NCI-H774 (cell line): Measurements from ENCODE around the gene KCNIP1.
"Not testable (repeated sequence)": the region's sequence is repeated elsewhere in the genome, so short reads cannot be mapped to it uniquely, and the experiment has no call there.

Source experiments
- DNase-seq: peaks from one replicate; lab custom pipeline; 2025; lab: John Stamatoyannopoulos, UW

The KCNIP1 gene

DNA sequence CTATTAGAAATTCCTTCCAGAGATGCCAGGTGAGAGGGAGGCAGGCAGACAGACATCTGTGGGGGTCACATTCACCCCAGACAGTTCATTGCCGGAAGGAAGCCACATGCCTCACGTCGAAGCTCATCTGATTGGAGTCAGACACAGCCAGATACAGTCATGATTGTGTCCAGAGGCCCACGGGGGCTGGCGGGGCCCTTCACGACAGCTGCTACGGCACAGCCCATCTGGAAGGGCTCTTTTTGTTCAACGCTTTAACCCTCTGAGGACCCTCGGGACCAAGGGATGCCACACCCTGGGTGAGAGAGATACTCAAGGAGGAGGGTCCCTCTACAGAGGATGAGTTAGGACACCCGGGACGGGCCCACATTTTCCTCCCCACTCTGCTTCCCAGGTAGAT is 247.8 kb downstream of the KCNIP1 start:
- no peak for DNase-seq

DNA sequence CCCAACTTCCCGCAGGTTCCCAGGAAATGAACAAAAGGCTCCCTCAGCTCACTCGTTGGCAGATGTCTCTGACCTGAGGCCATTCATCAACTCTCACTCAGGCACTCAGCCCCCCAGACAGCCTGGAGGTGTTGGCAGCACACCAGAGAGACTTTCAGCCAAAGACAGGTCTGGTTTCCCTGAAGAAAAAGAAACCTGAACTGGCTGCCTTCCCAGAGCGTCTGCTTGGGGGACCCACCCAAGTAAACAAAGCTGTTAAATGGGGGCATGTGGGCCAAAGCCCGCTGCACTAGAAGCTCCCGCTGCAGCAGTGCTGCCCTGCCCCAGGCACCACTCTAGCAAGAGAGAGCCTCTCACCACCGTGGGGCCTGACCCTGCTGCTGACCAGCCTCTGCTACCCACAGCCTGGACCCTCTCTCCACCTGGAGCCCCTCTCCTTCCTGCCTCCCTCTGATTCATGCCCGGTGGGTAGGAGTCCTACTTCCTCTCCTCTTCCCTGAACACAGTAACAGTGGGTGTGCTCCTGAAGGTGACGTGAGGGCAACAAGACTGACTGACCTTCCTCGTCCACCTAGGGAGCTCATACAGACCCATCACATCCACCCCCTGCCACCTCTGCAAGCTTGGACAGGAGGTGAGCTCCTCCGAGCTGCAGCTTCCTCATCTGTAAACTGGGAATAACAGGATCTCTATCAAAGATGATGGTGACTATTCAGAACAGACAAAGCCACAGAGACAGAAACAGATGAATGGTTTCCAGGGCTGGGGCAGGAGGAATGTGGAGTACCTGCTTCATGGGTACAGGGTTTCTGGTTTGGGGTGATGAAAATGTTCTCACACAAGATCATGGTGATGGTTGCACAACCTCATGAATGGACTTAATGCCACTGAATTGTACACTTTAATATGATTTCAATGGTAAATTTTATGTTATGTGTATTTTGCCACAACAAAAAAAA is 248.7 kb downstream of the KCNIP1 start:
- no peak for DNase-seq

DNA sequence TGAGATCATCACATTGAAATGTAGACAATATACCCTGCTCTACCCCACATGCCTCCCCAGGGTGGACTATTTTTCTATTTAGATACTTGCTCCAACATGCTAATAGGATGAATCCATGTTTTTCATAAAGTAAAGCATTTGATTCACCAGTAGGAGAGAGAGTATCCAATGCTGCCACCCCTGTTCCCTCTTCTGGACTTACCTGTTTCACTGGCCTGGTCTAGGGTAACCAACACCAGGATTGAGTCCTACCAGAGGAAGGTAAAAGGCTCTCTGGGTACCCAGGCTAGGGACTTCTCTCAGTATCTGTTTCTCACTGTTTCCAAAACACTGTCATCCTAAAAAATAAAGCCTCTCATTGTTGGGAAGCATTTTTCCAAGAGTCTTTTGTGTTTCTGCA is 249.5 kb downstream of the KCNIP1 start:
- no peak for DNase-seq

DNA sequence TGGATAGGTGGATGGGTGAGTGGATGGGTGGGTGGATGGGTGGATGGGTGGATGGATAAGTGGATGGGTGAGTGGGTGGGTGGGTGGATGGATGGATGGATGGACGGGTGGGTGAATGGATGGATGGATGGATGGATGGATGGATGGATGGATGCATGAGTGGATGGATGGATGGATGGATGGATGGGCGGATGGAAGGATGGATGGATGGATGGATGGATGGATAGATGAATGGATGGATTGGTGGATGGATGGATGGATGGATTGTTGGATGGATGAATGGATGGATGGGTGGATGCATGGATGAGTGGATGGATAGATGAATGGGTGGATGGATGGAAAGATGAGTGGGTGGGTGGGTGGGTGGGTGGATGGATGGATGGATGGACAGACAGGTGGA is 250.7 kb downstream of the KCNIP1 start:
- not testable (repeated sequence) for DNase-seq

DNA sequence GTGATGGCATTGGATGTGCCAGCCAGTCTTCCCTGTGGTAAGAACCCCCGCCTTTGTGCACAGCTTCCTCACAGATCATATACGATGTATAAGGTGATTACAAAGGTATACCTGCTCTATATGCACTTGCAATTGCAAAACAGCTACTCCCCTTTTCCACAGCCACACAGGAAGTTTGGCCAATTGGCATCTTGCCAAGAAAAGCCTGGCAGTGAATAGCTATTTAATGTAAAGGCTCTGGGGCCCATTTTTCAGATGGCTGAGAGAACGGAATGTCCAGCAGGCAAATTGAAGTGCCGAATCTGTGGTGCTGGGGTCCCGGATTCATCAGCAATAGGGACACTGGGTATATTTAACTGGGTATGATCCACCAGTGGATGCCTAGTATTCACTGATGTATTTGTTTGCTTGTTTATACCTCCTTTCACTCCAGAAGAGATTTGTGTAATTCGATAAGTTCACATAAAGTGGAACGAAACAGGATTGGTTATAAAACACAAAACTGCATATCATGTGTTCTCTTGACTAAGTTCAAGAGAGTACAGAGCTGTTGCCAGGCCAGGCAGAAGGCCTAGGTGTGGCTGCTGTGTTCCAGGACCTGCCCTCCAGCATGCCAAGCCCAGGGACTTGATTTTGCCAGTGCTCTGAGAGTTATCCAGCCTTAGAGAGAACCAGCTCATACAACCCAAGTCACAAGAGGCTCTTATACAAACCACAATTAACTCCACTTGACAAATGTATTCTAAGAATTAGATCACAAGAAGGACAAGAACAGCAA is 252.0 kb downstream of the KCNIP1 start:
- DNase-seq, result no peak

DNA sequence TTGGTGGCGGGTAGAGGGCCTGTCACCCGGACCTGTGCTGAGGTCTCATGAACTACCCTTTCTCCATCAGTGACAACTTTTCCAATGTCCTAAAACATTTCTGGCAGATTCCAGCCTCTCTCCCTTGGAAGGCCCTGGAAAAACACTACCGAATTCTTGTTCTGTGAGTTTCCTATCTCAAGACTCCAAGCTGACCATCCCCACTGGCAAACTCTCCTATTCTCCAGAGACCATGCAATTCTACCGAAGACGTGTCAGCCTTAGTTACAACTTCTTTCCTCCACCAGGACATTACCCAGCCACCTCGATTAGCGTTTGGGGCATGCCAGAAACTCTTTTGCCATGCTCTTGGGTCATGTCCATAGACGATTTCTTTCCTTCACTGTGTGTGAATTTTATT is 252.9 kb downstream of the KCNIP1 start:
- DNase-seq, result no peak

DNA sequence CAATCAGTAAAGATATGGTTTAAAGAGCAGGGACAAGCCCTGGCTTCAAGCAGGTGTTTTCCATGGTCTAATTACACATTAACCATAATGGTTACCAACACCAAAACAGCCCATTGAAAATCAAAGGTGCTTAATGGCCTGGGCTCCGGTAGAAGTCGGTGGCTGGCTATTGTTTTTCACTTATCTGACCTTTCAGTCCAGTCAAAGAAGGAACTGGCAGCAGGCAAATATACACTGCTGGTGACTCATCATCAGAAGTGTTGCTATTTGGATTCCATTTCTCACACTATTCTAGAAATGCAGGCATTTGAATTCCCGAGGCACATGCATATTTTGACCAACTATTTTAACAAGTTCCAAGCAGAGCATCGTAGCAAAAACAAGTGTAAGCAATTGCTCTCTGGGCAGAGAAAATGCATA is 253.4 kb downstream of the KCNIP1 start:
- no peak for DNase-seq

DNA sequence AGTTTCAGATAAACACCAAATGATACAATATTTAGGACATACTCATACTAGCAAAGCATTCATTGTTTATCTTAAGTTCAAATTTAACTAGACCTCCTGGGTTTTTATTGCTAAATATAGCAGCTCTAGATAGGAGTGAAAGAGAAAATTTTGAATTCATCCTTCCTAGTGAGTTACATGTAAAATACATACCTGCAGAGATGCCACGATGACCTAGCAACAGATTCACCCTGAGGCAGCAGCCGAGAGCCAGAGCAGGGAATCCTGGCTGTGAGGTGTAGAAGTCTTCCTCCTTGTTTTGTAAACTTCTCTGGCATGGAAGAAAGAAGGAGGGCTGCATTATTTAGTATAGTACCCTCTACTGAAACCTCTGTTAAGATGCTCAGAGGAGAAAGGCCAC is 253.8 kb downstream of the KCNIP1 start:
- DNase-seq, result no peak

DNA sequence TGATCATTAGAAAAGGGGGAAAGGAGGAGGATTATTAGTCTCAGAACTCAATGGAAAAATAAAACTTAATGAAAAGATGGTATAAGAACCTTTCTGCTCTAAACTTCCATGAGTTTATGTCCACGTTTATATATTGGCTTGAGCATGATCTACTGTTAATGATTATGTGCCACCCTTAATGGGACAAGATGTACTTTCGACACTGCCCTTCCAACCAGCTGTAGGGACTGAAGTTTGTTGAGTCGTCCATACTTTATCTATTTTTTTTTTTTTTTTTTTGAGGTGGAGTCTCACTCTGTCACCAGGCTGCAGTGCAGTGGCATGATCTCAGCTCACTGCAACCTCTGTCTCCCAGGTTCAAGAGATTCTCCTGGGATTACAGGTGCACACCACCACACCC is 254.7 kb downstream of the KCNIP1 start:
- no peak for DNase-seq

DNA sequence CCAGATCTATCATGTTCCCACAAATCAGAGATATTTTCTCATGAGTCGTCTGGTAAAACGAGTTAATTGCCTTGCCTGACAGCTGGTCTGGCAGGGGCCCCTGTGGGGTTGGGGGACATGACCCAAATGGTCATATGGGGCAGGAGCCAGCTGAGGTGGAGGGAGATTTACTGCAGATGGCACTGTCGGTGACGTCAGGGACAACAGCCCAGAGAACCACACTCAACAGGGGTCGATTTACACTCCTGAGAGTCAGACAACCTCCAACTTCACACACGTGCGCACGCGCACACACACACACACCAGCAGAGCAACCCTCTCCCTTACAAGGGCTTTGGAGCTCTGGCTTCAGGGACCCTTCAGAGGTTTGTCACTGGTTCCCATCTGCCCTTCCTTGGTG is 256.3 kb downstream of the KCNIP1 start:
- DNase-seq, result no peak

DNA sequence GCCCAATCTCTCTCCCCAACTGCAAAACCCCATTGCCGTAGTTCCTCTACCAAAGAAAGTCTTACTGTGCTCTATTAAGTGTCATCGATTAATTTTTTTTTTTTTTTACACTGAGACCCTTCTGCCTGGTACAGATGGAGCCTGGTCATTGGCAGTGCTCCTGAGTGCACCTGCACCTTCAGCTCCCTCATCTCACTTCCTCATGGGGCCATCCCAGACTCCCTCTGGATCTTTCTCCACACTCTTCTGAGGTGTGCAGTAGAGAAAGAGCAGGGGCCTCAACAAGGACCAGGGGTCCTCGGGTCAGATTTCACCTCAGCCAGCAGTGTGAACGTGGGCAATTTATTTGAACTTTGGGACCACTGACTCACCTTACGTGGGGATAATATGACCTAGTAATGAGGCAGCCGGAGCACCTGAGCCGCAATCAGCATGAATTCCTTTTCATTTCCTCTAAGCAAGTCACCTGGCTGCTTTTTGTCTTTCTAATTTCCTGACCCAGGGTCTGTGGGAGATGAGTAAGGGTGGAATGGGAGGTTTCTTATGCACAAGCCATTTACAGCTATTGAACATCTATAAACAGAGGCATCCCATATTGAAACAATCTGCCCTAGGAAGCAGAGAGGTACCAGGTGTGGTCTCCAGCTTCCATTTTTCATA is 257.4 kb downstream of the KCNIP1 start:
- DNase-seq, result no peak

DNA sequence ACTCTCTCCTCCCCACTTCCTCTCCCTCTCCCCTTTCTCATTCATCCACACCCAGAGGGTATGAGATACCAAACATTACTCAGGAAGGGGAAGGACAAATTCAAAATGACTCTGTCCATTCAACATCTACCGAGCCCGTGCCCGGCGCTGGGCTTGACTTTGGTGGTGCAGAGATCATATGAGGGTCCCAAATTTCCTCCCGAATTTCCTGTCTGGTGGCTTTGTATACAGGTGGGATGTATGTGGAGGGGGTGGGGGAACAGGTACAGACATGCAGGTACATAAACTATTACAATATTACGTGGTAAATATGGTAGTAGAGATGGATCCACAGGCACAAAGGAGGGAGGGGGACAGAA is 257.9 kb downstream of the KCNIP1 start:
- DNase-seq, result no peak

DNA sequence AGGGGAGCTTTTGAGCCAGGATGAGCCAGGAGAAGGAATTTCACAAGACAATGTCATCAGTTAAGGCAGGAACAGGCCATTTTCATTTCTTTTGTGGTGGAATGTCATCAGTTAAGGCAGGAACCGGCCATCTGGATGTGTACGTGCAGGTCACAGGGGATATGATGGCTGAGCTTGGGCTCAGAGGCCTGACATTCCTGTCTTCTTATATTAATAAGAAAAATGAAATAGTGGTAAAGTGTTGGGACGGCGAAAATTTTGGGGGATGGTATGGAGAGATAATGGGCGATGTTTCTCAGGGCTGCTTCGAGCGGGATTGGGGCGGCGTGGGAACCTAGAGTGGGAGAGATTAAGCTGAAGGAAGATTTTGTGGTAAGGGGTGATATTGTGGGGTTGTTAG is 258.5 kb downstream of the KCNIP1 start:
- not testable (repeated sequence) for DNase-seq

DNA sequence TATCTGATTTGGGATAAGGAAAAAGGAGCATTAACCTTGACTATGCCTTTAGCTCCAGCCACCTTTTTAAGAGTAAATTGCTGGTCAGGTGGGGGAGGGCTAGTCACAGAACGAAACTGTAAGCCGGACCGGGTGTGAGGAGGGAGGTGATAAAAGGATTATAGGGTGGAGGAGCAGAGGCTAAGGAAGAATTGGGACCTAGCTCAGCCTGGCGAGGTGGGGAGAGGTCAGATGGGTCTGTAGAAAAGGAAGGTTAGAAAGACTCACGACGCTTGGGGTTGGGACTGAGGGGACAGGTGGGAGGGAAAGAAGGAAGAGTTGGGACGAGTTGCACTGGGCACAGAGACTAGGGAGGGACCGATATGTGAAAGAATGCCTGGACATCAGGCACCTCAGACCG is 262.0 kb downstream of the KCNIP1 start:
- not testable (repeated sequence) for DNase-seq

DNA sequence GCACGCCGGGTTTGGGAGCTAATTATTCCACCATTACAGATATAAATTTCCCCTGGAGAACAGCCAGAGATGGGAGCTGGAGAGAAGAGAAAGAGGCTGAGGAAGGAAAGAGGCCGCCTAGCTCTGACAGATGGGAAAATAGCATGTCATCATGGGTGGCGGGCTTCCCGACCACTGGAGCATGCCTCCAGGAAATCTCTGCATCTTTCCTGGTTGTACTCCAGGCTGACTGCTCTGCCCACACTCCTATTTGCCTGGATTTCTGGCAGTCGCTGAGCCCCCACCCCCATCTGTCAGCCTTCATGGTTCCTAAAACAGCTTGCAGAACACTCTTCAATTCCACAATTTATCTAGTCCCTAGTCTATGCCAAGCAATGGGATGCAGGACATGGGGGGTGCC is 265.4 kb downstream of the KCNIP1 start:
- no peak for DNase-seq

DNA sequence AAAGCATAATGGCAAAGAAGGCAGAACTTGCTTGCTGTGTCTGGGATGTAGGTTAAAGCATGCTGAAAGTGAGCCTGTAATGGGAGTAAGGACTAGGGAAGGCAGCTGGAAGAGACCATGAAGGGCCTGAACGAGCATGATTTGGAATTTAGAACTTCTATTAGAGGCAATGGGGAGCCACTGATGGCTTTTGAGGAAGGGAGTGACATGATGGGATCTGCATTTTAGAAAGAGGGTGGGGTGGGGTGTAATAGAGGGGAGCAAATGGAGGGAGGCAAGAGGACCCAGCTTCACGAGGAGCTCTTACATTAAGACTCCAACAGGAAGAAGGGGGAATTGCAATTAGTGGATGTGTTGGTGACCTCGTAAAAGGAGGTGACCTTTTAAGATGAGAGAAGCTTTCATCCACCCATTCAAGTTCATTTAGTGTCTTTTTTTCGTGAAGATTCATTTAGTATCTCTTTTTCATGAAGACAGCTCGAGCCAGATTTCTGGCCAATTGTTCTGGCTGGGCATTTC is 266.1 kb downstream of the KCNIP1 start:
- DNase-seq, result no peak

DNA sequence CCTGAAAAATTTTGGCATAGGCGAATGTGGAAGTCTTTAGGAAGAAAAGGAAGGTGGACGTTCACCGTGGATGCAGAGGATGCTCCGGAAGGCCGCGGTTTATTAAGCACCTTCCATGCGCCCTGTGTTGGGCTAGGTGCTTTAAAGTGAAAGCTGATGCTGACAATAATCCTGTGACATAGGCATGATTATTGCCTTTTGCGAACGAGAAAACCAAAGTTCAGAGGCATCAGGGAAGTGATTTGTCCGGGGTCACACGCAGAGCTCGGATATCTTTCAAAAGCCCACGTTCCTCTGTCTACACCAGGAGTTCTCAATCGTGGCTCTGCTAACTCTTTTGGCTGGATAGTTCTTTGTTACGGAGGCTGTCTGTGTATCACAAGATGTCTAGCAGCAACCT is 267.7 kb downstream of the KCNIP1 start:
- no peak for DNase-seq

DNA sequence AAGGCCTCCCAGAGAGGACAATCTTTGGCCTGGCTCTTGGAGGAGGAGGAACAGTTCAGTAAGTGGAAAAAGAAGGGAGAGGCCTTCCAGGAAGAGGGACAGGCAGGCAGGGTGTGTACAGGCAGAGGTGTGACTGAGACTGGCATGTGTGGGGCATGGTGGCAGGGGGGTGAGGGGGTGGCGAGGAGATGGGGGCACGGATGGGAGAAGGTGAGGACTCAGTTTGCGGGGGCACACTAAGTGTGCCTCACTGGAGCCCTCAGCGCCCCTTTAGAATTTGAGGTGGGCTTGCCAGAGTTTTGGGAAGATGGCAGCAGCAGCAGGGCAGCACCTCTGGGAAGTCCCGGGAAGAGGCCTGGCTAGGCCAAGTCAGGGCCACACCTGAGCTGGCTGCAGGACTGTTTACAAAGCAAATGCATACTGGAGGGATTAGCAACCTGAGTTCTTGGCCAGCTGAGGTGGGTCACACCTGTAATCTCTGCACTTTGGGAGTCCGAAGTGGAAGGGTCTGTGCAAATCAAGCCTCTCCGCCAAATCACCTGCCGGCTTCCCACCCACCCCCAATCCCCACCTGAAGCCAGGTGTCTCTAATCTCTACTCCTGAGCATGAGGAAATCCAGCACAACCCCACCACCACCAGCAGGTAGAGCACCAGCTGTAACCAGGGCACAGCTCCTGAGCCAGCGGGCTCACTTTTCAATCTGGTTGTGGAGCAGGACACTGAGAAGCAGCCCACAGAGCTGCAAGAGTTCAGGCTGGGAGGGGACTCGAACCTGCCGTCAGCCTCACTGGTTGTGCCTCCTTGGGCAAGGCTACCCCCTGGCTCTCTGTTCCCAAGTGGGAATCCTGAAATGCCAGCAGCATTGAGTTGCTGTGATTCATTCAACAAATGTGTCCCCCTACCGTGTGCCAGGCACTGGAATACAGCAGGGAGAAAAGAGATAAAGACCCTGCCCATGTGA is 269.5 kb downstream of the KCNIP1 start:
- no peak for DNase-seq

DNA sequence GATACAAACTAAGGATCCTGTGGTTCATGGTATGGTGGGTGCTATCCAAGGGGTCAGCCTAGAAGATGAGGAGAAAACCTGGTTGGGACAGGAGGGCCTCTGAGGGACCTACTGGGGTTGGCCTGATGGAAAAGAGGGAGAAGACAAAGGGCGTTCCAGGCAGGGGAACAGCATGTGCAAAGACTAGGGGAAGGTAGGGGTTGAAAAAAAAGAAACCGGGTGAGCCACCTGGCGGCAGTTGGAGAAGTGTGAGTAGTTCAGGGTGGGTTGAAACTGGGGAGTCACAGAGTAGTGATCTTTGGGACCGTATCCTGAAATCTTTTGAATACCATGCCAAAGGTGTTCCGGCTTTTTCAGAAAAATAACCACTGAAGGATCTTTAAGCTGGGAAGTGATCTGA is 271.0 kb downstream of the KCNIP1 start:
- no peak for DNase-seq

DNA sequence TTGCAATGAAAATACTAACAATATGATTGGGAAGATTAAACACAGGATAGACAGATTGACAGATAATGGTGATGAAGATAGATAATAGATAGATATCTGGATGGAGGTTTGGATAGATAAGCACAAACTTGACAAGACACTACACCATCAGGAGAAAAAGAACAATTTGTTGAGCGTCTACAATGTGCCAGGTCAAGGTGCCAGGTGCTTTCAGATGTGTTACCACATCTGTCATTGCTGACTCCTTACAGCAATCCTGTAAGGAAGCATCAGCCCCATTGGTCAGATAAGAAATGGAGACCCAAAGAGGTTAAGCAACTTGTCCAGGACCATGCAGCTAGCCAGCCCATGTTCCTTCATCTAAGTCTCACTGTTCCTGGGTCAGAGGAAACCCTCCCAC is 278.1 kb downstream of the KCNIP1 start:
- DNase-seq, result no peak

DNA sequence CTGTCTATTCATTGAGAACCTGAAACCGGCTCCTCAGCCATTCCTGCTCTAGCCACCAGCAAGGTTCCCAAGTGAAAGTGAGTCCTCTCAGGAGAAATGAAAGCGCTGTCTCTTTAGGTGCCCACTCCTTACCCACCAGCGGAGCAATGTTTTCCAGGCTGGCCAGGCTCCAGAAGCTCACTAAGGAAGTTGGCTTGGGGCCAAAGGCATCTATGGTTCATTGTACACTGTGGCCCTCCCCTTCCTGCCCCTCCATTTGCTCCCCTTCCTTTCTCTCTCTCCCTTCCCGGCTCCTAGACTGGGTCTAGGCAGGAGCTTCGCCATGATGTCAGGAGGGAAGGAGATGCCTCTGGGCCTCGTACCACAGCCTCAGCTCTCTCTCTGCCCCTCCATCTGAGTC is 278.6 kb downstream of the KCNIP1 start:
- no peak for DNase-seq
